DMS53 treated with DMSO at 0.1 percent for 48 hours (cell line): Measurements from ENCODE around the gene TNFRSF19.

Source experiments
- DNase-seq: peaks from one replicate; lab custom pipeline; 2025; ENCODE audit not compliant: unreplicated experiment; lab: John Stamatoyannopoulos, UW

TNFRSF19 gene

DNA sequence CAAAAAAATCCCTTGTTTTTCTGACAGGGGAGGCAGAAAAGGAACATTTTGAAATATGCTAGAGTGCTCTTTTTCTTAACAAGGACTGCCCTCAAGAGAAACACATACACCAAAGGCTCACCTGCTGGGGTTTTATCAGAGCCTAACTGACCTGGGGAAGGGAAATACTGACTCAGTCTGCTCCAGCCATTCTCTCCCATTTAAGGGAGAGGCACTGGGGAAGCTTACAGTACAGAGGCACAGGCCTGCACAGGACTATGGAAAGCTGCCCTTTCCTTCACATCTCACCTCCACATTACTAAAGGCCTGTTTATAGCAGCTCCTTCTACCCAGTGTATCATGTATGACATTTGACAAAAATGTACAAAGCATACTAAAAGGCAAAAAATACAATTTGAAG lies 30.3 kb downstream of the TNFRSF19 start:
- no peak for DNase-seq

DNA sequence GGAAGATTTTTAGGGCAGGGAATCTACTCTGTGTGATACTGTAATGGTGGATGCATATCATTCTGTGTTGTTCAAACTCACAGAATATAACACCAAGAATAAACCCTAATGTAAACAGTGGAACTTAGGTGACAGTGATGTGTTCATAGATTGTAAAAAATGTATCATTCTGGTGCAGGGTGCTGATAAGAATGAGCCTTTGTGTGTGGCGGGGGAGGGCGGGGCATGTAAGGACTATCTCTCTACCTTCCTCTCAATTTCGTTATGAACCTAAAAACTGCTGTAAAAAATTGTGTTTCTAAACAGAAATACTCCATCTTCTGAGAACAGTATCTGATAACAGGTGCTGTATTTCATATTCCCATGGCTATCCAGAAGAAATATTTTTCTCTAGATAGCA lies 35.6 kb downstream of the TNFRSF19 start:
- DNase-seq = no peak

DNA sequence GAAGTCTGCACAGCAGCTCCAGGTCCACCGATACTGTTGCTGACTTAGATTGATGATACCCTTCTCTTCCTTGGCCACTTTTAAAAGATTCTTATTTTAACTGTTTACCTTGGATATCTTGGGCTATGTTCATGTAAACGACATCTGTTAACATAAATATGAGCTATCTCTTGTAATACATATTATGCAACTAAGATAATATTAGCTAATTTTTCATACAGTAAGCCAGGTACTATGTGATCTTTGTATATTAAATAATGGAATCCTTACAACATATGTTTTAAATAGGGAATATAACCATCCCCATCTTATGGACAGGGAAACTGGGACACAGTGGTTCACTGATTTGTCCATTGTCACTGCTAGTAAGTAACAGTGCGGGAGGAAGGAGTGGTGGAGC lies 37.9 kb downstream of the TNFRSF19 start:
- no peak for DNase-seq

DNA sequence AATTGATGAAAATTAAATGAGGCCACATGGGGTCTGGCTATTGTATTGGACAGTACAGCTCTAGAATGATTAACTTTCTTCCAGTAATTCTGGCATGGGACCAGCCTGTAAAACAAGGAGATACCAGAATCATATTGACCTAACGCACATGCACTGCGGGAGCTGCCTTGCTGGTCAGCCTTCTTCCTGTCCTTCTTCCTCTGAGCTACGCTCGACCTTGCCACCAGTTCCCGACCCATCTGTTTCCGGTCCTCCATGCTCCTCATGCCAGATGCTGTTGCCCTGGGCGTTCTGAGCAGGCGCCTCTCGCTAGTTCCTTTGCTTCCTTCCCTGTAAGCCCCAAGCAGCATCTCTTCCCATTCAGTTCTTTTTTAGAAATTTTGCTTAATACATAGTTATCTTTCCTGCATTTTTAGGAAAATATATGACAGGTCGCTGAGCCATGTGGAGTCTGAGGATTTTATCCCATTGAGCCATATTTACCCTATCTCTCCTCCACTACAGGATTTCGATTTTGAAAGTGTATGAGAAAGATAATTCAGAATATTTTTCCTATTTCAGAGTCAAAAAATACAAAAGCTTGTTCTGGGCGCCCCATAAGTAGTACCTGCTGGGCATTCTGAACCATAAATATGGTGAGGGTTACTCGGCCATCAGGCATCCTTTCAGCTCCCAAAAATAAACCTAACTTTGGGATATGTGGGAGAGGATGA lies 38.6 kb downstream of the TNFRSF19 start:
- no peak for DNase-seq

DNA sequence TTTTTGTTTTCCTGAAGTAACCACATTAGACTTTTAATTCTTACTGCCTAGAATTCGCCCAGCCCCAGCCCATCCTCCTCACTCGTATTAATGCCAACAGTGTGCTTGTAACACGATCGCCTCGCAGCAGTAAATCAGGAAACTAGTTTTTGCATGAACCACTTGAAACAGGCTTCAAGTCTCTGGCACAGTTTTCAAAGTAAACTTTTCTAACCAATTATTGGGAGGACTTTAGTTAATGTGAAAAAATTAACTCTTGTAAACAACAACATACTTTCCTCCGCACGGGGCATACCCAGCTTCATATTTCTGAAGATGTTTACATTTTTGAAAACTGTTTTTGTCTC lies 39.2 kb downstream of the TNFRSF19 start:
- no peak for DNase-seq

DNA sequence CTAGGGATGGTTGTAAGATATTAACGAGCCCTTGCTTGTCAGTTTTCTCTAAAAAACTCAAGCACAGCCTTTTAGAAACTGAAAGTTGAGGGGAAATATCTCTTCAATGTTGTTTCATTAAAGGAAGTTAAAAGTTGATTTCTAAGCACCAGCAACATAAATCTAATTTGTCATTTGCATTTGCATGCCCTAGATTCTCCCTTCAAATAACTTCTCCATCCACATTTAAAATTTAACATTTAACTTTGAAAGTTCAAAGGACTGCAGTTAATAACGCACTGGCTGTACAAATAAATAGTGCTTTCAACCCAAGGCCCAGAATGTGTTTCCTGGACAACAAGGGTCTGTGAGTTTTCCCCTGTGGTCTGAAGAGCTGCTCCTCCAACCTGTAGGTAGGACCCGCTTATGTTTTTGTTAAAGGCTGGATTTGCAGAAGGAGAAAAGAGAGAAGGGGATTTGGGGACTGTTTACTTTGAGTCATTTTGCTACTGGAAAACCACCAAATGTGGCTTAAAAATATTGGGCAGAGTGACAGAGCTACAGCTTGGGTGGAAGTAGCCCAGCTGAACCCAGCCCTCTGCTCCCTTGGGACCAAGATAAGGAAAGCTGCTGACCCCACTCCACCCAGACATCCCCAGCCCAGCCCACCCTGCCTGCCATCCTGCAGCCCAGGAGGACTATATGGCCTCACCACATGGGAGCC lies 39.8 kb downstream of the TNFRSF19 start:
- no peak for DNase-seq

DNA sequence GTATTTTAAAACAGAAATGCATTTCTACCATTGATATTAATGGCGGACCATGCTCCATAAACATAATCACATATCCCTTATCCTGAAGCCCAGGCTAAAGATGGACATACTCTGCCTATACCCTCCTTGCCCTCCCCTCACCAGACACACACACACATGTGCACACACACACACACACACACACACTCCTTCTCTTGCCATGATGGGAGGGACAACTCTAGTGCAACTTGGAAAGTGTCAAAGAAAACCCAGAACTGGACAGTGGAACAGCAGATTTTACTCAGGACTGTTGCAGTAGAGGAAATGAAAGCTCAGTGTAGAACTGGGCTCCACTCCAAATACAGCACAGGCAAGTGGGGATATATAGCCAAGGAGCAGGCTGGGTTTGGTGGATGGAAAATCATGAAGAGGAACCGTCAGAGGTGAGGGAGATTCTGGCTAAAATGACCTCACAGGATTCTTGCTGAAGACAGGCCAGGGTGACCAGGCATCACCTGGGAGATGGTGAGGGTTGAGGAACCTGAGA lies 40.8 kb downstream of the TNFRSF19 start:
- no peak for DNase-seq

DNA sequence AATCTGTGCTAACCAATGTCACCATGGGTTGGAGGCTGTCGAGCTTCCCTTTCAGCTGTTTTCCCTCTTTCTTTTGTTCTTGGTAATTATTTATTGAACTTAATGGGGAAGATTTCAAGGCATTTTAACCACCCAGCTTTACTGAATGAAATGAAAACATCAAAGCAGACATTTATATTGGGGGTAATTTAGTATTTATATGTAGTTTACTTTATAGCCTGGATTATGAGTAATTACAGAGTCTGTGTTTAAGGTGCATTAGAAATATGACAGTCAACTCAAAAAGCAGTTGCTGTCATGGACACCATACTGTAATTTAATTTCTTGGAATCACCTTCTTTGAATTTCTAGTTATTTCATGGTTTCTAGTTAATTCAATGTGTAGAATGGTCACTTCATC lies 42.0 kb downstream of the TNFRSF19 start:
- no peak for DNase-seq

DNA sequence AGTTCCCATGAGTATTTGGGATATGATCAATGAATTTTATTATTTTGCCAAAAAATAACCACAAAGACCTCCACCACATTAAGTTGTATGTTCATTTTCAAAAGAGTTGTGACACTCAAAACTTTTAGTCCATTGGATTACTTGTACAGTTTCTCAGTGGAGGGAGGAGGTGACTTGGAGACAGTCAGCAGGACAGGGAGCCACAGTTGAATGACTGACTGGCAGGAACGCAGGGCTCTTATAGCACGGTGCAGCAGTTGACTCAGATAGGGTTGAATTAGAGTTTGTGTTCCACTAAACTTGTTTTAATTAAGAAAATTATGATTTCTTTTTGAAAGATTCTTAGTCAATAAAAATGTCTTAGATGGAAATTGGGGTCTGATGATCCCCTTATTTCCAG lies 42.5 kb downstream of the TNFRSF19 start:
- no peak for DNase-seq

DNA sequence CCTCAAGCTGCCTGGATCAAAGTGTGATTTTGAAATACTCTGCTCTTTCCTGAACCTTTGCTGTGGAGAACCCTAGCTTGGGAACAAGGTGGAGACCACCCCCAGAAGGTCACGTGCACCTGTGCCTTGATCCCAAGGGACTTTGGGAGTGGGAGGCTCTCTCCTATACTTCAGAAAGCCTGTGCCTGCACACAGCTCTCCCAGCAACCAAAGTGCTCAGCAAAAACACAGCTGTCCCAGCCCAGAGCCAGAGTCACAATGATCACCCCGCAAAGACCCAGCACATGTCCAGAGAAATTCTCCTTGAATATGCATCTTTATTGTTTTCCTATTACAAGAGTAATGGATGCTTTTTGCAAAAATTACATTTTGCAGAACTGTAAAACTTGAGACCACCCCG lies 43.4 kb downstream of the TNFRSF19 start:
- no peak for DNase-seq

DNA sequence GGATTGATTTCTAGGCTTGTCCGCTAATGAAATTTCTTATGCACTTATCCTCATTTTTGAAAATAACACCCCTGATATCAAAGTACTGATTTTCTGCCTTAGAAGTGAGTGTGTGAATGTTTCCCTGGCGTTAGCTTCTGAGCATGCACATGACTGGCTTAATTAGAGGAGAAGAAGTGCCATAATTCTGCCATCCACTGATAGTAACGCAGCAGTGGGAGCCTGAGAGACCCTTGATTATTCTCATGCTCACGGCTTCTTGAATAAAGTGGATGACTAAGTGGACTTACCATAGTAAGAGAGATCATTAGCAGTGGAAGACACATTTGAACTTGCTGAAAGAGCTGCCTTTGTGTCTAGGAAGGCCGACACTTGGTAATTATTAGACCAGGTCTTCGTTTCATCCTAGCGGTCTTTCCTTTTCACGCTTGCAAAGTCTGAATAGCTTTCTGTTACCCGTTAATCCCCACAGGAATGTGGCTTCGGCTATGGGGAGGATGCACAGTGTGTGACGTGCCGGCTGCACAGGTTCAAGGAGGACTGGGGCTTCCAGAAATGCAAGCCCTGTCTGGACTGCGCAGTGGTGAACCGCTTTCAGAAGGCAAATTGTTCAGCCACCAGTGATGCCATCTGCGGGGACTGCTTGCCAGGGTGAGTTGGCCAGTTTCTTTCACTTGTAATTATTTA lies 45.3 kb downstream of the TNFRSF19 start:
- DNase-seq = no peak

DNA sequence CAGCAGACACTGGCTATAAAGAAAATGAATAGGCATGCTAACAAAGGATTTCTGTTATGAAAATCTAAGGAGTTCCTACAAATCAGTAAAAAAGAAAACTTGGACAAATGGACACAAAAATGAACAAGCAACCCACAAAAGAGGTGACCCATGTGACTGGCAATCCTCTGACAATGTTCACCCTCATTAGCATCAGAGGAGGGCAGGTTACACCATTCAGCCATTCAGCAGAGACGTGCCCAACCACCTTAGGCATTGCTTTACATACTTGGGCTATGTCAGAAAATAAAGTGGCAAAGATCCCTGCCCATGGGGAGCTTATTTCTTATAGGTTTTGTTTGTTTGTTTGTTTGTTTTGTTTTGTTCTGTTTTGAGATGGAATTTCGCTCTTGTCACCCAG lies 46.0 kb downstream of the TNFRSF19 start:
- no peak for DNase-seq

DNA sequence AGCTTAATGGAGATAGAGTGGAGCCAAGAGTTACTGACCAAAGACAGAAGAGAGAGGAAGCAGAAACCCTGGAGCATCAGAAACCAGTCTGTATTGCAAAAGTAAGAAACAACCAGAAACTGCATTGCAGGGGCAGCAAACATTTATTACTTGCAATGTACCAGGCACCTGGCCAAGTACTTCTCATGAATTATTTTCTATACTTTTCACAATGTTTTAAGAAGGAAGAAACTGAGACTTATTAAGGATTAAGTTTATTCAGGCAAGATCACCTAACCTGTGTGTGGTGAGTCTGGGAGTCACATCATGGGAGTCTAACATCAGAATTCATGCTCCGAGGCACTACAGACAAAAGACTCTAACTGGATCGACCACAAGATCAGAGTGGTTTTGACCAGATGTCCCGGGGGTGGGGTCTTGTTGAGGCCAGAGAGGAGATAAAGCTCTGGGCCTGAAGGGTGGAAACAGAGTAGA lies 47.4 kb downstream of the TNFRSF19 start:
- no peak for DNase-seq

DNA sequence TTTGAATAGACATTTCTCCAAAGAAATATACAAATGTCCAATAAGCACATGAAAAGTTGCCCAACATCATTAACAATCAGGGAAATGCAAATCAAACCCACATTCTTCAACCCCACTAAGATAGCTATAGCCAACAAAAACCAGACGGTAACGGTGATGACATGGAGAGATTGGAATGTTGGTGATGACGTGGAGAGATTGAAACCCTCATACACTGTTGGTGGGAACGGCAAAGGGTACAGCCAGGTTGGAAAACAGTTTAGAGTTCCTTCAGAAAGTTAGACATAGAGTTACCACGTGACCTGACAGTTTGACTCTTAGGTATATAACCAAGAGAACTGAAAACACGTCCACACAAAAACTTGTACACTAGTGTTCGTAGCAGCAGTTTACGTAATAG lies 48.1 kb downstream of the TNFRSF19 start:
- no peak for DNase-seq

DNA sequence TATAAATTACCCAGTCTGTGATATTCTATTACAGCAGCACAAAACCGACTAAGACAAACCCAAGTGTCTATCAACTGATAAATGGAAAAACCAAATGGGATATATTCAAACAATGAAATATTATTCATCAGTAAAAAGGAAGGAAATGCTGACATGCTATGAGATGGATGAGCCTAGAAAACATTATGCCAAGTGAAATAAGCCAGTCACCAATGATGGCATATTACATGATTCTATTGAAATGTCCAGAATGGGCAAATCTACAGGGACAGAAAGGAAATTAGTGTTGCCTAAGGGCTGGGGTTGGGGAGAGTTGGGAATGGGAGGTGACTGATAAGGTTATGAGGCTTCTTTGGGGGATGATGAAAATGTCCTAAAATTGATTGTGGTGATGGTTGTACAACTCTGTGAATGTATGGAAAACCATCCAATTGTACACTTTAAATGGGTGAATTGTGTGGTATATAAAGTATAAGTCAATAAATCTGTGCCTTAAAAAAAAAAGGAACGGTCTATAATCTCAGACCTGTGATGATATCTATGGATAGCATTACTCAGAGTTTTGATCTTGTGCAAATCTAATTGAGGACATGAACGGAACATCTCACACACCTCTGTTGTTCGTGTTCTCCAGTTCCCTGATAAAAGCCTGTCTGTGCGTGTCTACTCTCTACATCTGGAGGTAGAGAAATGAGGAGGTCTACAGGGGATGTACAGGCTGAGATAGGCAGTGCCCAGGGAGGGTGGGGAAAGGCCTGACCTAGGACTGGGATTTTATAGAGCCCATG lies 49.0 kb downstream of the TNFRSF19 start:
- no peak for DNase-seq

DNA sequence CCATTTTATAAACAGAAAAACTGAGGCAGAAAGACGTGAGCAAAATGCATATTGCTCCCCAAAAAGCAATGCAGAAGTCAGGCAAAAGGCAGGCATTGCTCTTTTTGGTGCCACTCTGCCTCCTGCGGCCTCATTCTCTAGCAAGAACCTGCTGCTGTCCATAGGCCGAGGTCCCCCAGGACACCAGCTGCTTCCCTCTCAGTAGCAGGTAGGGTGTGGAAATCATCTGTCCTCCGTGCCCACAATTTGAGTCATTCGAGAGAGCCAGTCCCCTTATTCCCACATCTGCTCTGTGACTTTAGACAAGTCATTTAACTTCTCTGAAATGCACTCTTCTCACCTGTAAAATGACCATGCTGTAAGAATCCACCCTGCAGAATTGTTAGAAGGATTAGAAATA lies 50.0 kb downstream of the TNFRSF19 start:
- DNase-seq = no peak

DNA sequence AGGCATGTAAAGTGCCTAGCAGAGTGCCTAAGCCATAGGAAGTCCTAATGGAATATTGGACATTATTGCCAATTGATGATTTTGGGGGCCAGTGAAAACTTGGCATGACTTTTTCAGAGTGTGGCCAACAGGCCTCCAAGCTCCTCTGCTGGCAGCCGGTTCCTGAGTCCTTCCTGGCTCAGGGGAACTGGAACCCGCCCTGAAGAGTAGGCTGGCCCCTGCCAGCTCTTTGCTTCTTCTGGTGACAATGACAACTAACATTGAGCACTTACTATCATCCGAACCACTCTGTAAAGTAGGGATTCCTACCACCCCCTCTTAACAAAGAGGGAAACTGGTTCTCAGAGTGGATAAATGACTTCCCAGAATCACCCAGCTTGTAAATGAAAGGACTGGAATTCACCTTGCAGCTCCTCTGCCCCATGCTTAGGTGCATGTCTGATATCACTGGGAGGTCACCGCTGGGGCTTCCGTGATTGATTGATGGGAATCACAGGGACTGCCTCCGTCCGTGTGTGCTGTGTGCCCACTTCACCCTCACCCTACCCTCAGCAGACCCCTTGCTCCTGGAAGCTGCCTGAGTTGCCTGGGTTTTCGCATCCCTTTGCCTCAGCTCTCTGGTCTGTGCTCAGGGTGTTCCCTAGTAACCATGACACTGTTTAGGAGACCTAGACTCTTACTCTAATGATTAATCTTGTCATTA lies 50.6 kb downstream of the TNFRSF19 start:
- no peak for DNase-seq

DNA sequence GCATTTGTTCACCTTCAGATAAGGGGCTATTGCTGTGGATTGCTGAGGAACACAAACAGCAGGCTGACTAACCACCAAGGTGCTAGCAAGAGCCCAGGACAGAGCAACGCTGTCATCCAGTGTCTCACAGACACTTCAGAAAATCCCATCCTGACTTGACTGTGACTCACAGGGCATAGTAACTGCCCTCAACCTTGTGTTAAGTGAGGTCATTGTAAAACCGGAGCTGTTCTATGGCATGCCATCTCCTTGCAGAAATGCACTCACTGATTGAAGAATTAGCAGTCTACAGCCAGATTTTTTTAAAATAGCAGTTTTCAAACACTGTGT lies 51.1 kb downstream of the TNFRSF19 start:
- DNase-seq = peak; percentile 24

DNA sequence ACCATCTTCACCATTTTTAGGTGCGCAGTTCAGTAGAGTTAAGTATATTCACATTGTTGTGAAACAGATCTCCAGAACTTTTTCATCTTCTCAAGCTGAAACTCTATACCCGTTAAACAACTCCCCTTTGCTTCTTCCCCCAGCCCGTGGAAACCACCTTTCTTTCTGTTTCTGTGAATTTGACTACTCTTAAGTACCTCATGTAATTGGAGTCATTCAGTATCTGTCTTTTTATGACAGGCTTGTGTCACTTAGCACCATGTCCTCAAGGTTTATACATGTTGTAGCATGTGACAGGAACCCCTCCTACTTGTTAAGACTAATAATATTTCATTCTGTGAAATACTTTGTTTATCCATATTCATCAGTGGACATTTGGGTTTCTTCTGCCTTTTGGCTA lies 52.8 kb downstream of the TNFRSF19 start:
- no peak for DNase-seq

DNA sequence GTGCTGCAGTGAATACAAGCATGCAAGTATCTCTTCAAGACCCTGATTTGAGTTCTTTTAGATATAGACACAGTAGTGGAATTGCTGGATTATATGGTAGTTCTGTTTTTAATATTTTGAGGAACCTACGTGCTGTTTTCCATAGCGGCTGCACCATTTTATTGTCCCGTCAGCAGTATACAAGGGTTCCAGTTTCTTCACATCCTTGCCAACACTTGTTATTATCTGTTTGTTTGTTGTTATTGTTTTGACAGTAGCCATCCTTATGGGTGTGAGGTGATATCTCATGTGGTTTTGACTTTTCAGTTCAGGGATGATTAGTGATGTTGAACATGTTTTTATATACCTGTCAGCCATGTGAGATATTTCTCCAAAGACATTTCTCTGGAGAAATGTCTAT lies 53.2 kb downstream of the TNFRSF19 start:
- DNase-seq = no peak

DNA sequence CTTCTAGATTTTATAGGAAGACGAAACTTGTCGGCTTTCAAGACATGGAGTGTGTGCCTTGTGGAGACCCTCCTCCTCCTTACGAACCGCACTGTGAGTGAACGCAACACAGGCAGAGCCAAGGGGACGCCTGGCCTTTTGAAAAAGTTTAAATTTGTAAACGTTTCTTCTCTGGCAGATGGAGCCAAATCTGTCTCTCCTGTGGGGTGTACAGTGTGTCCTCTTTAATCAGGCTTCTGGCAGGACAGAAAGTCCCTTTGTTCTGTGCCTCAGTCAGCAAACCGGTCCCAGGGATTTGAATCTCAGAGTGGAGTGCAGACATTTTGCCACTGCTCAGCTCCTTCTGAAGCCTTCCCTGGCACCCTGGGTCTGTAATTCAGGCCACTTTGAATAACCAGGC lies 56.5 kb downstream of the TNFRSF19 start:
- DNase-seq = no peak
